ENCODE measurements around the gene ITGB1.

The ITGB1 gene

GRCh38 chr10:32985775-32986350 is 27.8 kb upstream of the ITGB1 start:
- H3K36me3 ChIP-seq = no peaks in the 10 kb centered on the region
- no peak overlapping the region for H3K27ac ChIP-seq
- no peak overlapping the region for H3K4me3 ChIP-seq (ENCODE audit: low read depth, low read length)
- H3K27me3 ChIP-seq (ENCODE audit: insufficient read depth, low read depth, severe bottlenecking) = no peaks in the 10 kb centered on the region
- DNase-seq = no peak
- H3K9me3 ChIP-seq (ENCODE audit: severe bottlenecking) = no peaks in the 10 kb centered on the region
- no peak for TF ChIP-seq CTCF (IDR thresholded peaks at IDR 0.05; ENCODE audit: low read depth, low read length)

- DNase-seq = no peak
- no peaks in the 10 kb centered on the region for H3K9me3 ChIP-seq (ENCODE audit: severe bottlenecking)
- H3K36me3 ChIP-seq = no peaks in the 10 kb centered on the region
- no peak overlapping the region for H3K27ac ChIP-seq
- no peak overlapping the region for H3K4me3 ChIP-seq (ENCODE audit: low read depth, low read length)
- TF ChIP-seq CTCF (IDR thresholded peaks at IDR 0.05; ENCODE audit: low read depth, low read length) = no peak
- no peaks in the 10 kb centered on the region for H3K27me3 ChIP-seq (ENCODE audit: insufficient read depth, low read depth, severe bottlenecking)
Observed at GRCh38 chr10:32985341-32985764, 27.3 kb upstream of the ITGB1 start.

GRCh38 chr10:32984003-32984600 is 26.1 kb upstream of the ITGB1 start:
- H3K9me3 ChIP-seq (ENCODE audit: severe bottlenecking) = no peaks in the 10 kb centered on the region
- DNase-seq = no peak
- H3K27me3 ChIP-seq (ENCODE audit: insufficient read depth, low read depth, severe bottlenecking) = no peaks in the 10 kb centered on the region
- H3K27ac ChIP-seq = no peak overlapping the region
- no peak for TF ChIP-seq CTCF (IDR thresholded peaks at IDR 0.05; ENCODE audit: low read depth, low read length)
- no peaks in the 10 kb centered on the region for H3K36me3 ChIP-seq
- H3K4me3 ChIP-seq (ENCODE audit: low read depth, low read length) = no peak overlapping the region

GRCh38 chr10:32982911-32983909 is 25.2 kb upstream of the ITGB1 start:
- no peaks in the 10 kb centered on the region for H3K27me3 ChIP-seq (ENCODE audit: insufficient read depth, low read depth, severe bottlenecking)
- H3K4me3 ChIP-seq (ENCODE audit: low read depth, low read length) = no peak overlapping the region
- no peak overlapping the region for H3K27ac ChIP-seq
- H3K9me3 ChIP-seq (ENCODE audit: severe bottlenecking) = no peaks in the 10 kb centered on the region
- no peaks in the 10 kb centered on the region for H3K36me3 ChIP-seq
- no peak for TF ChIP-seq CTCF (IDR thresholded peaks at IDR 0.05; ENCODE audit: low read depth, low read length)
- DNase-seq = no peak

GRCh38 chr10:32982293-32982709 is 24.3 kb upstream of the ITGB1 start:
- no peak for TF ChIP-seq CTCF (IDR thresholded peaks at IDR 0.05; ENCODE audit: low read depth, low read length)
- H3K4me3 ChIP-seq (ENCODE audit: low read depth, low read length) = no peak overlapping the region
- DNase-seq = no peak
- H3K9me3 ChIP-seq (ENCODE audit: severe bottlenecking) = no peaks in the 10 kb centered on the region
- no peaks in the 10 kb centered on the region for H3K36me3 ChIP-seq
- H3K27me3 ChIP-seq (ENCODE audit: insufficient read depth, low read depth, severe bottlenecking) = no peaks in the 10 kb centered on the region
- H3K27ac ChIP-seq = no peak overlapping the region
